ENCODE measurements around the gene BCCIP.

BCCIP gene

GRCh38 chr10:125822878-125823662, at the start of gene BCCIP, which contains the start of gene UROS:
Gene BCCIP, plus strand, starts transcription at chr10:125823546. Its CDS starts 12 bp downstream, at chr10:125823558.
Gene UROS, minus strand, starts transcription at chr10:125823258. Its CDS starts 6,759 bp downstream, at chr10:125816499.
- DNase-seq, result peak; percentile 38 to 96 (median 87)

- DNase-seq, result no peak
Observed at GRCh38 chr10:125773687-125774543, 49.4 kb upstream of the BCCIP start.

- no peak for DNase-seq
Observed at GRCh38 chr10:125774581-125775191, 48.7 kb upstream of the BCCIP start.

DNA sequence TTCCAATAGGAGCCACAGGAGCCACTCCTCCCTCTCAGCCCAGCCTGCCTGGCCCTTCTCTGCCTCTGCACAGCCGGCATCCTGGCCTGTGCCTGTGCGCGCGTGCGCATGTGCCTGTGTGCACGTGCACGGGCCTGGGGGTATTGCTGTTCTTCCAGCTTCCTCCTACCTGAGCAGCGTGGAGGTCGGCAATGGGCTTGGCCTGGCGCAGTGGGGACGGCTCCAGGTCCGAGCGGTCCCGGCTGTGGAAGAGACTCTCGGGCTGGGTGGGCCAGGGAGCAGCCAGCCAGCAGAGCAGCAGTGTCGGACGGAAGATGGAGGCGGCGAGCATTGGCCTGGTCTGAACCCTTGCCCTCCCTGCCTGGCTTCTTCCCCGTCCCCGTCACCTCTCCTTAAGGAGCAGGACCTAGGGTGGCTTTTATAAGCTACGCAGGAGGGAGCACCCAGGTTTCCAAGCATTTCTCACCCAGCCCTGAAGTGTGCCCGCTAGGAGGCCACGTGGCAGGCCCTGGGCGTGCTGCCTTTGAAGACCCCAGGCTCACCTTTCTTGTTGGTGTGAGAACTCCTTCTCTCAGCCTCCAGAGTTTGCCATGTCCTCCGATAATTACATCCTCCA, 47.7 kb upstream of the BCCIP start, which contains the start of gene MMP21:
MMP21 (minus strand) TSS at position 331 of the 616 bp plus-strand sequence; CDS start at position 331, 0 bp downstream.
- no peak for DNase-seq

DNA sequence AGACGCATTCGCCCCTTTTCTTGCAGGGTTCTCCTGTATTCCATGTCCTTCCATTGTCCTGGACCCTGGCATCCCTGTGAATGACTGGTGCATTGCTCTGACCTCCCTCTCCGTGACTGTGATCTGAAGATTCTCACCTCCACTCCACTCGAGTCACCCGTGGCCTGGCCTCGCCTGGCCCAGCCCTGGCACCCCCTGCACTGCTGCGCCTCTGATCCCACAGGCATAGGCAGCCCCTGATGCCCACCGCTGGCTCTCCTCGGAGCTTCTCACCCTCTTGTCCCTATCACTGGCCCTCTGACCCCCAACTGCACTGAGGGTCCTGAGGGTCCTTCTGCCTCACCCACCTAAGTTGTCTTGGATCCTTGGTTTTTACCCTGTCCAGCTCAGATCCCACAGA, 45.5 kb upstream of the BCCIP start:
- no peak for DNase-seq

- DNase-seq, result no peak
Observed at GRCh38 chr10:125778556-125778955, 44.8 kb upstream of the BCCIP start.

DNA sequence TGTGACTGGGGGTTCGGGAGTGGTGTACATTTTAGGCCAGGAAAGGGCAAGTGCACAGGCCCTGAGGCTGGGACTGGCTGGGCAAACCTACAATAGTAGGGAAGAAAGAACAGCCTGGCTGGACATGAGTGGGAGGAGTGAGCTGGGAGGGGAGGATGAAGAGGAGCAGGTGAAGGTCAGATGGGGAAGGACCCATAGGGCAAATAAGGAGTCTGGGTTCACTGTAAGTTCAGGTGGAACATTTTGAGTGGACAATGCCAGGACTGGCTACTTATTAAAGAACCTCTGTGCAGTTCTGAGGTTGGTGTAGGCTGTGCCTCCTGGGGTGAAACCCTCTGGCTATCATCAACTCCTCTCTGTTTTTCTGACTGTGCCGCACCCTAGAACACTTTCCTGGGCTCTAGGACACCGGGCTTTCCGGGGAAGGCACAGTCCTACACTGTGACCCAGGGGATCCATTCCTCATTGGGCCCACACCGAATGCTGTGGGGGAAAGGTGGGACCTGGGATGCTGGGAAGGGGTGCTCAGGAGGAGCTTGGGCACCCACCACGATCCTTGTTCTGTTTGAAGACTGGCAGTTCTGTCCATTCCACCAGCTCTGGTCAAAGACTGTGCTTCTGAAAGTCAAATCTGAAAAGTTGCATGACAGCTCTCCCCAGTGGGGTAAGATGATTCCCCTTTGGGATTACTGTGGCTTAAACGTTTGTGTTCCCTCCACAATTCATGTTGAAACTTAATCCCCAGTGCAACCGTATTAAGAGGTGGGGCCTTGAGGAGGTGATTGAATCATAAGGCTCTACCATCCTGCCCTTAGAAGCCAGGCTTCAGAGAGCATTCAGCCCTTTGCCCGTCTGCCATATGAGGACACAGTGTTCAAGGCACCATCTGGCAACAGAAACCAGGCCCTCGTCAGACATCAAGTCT, 43.7 kb upstream of the BCCIP start:
- no peak for DNase-seq

DNA sequence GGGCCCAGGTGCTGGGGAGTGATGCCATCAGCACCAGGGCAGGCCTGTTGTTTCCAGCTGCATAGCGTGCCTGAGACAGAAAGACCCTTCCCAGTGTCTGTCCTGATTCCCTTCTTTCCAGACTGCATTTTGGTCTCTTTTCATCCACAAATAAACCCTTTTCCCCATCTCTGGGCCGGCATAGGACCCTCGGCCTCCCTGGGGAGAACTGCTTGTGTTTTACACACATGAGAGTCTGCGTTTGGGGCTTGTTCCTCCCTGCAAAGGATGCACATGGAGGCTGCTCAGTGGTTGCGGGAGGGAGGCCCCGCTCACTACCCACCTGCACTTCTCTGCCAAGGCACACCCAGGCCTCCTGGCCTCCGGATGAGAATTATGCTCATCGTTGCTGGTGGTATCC, 42.0 kb upstream of the BCCIP start:
- DNase-seq, result no peak

DNA sequence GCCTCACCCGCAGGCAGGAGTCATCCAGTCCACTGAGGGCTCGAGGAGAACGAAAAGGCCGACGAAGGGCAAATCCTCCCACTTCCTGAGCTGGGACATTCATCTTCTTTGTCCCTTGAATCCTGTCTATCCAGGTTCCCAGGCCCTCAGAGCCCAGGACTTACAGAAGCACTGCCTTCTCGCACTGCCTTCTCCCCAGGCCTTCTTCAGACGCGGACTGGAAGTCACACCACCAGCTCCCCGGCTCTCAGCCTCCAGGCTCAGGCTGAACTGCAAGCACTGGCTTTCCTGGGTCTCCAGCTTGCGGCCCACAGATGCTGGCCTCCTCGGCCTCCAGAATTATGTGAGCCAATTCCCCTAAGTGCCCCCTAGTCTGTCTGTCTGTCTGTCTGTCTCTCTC, 41.3 kb upstream of the BCCIP start:
- DNase-seq, result no peak

- DNase-seq, result peak in 1 of 56 donors; percentile 6
Observed at GRCh38 chr10:125782616-125783015, 40.7 kb upstream of the BCCIP start.

GRCh38 chr10:125783408-125783807, 39.9 kb upstream of the BCCIP start:
- DNase-seq, result no peak

DNA sequence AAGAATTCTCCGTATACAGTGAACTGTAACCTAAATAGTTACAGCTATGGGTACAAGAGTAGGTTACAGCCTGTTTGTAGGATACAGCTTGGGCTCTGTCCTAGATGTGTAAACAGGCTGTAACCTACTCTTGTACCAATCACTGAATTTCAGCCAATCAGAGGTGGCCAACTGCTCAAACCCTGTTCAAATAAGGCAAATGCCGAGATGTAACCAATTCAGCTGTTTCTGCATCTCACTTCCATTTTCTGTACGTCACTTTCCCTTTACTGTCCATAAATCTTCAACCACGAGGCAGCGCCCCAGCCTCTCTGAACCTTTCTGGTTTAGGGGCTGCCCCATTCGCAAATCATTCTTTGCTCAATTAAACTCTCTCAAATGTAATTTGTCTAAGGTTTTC, 39.4 kb upstream of the BCCIP start:
- no peak for DNase-seq

GRCh38 chr10:125785791-125786190, 37.6 kb upstream of the BCCIP start:
- no peak for DNase-seq

DNA sequence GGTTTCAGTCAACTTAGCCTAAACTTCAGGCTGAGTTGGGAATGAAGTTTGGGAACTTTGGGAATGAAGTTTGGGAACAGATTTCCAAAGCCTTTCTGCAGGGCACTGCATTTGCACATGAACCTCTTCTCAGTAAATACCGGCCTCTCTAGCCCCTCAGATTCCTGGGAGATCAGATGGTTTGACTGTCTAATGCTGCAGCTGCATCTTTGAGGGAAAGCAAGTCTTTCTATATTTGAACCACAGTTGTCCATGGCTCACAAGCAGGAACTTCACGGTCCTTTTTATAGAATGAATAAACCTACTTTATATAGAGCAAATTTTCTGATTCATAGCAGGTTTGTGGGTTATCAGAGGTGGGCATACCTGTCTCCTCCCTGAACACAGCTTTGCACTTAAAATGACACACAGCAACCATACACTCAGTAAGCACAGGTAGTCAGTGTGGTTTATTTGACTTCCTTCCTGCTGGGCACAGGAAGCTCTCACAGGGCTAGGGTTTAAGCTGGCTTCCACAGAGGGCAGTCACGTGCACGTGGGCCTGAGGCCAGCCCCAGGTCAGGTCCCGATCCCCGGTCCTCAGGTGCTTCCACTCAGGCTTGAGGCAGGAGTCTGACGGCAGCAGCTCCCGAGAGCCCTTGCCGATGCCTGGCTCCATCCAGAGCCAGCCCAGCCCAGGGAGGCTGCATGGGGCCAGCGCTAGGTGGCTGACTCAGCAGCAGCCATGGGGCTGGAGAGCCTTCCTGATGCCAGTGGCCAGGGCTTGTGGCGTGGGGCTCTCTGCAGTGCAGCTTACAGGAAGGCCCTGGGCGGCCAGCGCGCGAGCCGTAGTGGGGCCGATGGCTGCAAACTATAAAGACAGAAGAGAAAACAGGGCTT, 35.0 kb upstream of the BCCIP start:
- no peak for DNase-seq

- DNase-seq, result no peak
Observed at GRCh38 chr10:125792342-125793300, 30.7 kb upstream of the BCCIP start.

DNA sequence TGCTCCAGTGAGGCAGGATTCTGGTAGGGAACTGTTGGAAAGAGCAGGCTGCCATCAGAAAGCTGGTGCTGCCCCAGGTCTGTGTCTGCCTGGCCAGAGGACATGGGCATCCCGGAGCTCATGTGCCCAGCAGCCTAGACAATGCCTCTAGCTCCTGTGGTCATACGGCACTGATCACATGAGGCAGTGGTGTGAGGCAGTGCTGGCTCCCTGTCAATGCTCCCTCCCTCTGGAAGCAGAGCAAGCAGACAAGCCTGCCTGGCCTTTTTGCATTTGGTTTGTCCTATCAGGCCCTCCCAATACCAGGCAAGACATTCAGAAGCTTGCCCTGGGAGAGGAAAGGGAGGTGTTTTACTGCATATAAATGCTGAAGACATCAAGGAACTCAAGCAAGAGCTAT, 28.2 kb upstream of the BCCIP start:
- peak in 53 of 56 donors; percentile 16 to 91 (median 71) for DNase-seq

- no peak for DNase-seq
Observed at GRCh38 chr10:125795637-125796190, 27.6 kb upstream of the BCCIP start.

DNA sequence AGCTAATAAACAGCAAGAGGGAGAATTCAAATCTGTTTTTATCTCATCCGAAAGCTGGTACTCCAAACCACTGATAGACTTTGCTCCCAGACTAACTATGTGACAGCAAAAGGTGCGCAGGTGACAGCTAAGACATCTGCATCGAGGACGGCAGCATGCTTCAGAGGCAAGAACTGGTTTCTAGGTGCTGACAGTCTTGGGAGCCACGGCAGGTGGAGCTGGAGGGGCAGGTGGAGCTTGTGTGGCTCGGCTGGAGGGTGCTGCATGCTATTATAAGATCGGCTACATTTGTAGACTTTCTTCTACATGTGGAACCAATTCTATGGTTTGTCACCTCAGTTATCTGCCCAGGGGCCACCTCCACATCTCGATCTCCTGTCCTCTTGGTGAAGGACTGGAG, 25.9 kb upstream of the BCCIP start:
- no peak for DNase-seq
